ENCODE measurements around the gene PTPRS. TPM values are rescaled to one million over a fixed set of nuclear protein-coding genes. Genes with fewer than 3 reads are reported as not detected.

The PTPRS gene
- total RNA-seq, 8 experiments from 2014 or later: 80.0 to 240 (median 147) TPM

DNA sequence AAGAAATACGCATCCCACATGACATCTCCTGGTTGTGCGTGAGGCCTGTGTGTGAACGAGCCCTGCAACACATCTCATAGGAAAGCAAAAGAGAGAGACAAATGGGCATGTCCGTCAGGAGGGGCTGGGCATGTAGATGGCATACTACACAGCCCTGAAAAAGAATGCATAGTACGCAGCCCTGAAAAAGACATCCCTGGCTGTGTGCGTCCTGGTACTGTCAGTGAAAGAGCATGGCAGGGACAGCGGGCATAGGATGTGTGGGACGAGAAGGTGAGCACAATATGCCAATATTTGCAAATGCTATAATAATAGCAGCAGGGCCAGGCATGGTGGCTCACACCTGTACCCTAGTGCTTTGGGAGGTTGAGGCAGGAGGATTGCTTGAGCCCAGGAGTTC is 28.6 kb downstream of the PTPRS start:
- H3K4me3 ChIP-seq: no peak overlapping the region
- no peak overlapping the region for H3K27ac ChIP-seq
- no peak for ATAC-seq (replicated peaks in 6 of 8)
- H3K4me1 ChIP-seq (replicated peaks in 1 of 2): peaks cover 4 to 6% of the 10 kb centered on the region in 2 donors
- 60 to 100% (median 94%) methylated on average over 1 to 6 of the region's 8 CpGs; no CpG with 5 or more reads in 6 of the 10 experiments for WGBS, 10 experiments
- in situ Hi-C loops (cut with MboI; ENCODE audit: low pct_unique_long_range_greater_than_20kb in 2 of 9, low sequenced_read_pairs in 9 of 9, unreplicated experiment in 9 of 9): loop anchor here in 1 of 9 experiments (25.0 kb wide), 1 partner anchor 250 kb away; no protein-coding TSS in a partner anchor

DNA sequence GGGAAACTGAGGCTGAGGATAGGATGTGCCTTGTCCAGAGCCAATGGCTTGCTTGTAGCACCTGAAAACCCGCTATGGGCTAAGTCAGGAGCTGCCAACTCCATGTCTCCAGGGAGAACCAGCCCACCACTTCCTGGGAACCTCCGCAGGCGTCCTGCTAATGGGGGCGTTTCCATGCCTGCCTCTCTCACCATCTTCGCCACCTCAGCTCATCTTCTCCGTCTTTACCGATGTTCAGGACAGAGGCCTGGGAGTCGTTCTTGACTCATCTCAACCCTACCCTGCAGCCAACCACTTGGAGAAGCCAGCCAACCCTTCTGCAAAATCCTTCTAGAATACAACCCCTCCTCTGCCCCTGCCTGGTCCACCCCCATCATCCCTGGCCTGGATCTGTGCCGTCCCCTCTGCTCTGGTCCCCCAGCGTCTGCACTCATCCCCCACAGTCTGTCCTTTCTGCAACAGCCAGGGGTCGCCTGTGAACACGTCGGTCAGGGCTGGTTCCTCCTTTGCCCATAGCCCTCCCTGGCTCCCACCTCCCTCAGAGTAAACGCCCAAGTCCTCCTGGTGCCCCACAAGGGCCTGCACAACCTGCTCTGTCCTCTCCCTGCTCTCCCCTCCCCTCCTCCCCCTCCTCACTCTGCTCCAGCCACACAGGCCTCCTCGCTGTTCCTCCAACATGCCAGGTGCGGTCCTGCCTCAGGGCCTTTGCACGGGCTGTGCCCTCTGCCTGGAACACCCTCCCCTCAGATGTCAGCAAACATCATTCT is 31.0 kb downstream of the PTPRS start:
- in situ Hi-C loops (cut with MboI; ENCODE audit: low pct_unique_long_range_greater_than_20kb in 2 of 9, low sequenced_read_pairs in 9 of 9, unreplicated experiment in 9 of 9): loop anchor here in 1 of 9 experiments (25.0 kb wide), 1 partner anchor 247 kb away; no protein-coding TSS in a partner anchor
- no peak overlapping the region for H3K27ac ChIP-seq
- WGBS, 10 experiments: 30 to 100% (median 90%) methylated on average over 1 to 5 of the region's 17 CpGs; no CpG with 5 or more reads in 3 of the 10 experiments
- H3K4me3 ChIP-seq: no peak overlapping the region
- H3K4me1 ChIP-seq (replicated peaks in 1 of 2): peaks cover 4 to 6% of the 10 kb centered on the region in 2 donors
- peak in 4 of 8 experiments; percentile 8 to 35 (median 22) for ATAC-seq (replicated peaks in 6 of 8)

DNA sequence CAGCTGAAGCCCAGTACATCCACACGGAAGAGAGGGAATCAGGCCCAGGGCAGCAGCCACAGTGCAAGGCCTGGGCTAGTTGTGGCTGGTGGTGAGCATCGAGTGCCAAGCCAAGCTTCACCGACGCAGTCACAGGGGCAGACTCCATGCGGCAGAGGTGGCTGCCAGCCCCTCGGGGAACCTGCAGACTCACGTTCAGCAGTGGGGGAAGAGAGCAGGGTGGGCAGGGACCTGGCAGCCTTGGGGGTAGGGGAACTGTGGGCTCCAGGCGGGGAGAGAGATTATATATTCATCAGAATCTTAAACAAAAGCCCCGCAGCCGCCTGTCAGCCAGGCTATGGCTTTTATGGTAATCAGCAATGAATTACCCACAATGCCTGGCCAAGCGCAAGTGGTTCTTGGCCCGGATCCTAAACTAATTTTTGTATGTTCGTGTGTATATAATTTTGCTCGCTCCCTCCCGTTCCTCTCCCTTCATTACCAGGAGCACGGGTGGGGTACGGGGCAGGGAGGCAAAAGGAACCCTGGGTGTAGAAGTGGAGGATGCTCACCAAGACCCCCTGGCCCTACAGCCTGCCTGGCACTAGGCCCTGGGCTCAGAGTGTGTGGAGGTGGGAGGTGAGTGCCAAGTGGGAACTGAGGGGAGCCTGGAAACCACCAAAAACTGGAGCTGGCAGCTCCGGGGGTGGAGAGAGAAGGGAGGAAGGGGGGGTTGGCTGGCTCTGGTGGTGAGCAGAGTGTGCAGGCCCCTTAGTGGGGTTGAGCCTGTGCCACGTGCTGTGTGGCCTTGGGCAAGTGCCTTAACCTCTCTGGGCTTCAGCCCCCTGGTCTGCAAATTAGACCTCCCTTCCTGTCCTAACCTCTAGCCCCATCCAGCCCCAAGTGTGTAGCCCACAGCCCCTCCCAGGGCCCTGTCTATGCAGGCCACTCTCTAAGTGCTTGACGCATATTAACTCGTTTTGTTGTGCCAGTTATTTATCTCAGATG is 31.9 kb downstream of the PTPRS start:
- no peak overlapping the region for H3K4me3 ChIP-seq
- ATAC-seq (replicated peaks in 6 of 8): peak; percentile 75 to 86 (median 81)
- 13 to 95% (median 65%) methylated on average over 1 to 5 of the region's 21 CpGs; no CpG with 5 or more reads in 3 of the 10 experiments for WGBS, 10 experiments
- H3K27ac ChIP-seq: peak overlapping the region; percentile 71 to 82
- peaks cover 4 to 6% of the 10 kb centered on the region in 2 donors for H3K4me1 ChIP-seq (replicated peaks in 1 of 2)
- in situ Hi-C loops (cut with MboI; ENCODE audit: low pct_unique_long_range_greater_than_20kb in 2 of 9, low sequenced_read_pairs in 9 of 9, unreplicated experiment in 9 of 9): loop anchor here in 1 of 9 experiments (25.0 kb wide), 1 partner anchor 246 kb away; no protein-coding TSS in a partner anchor

DNA sequence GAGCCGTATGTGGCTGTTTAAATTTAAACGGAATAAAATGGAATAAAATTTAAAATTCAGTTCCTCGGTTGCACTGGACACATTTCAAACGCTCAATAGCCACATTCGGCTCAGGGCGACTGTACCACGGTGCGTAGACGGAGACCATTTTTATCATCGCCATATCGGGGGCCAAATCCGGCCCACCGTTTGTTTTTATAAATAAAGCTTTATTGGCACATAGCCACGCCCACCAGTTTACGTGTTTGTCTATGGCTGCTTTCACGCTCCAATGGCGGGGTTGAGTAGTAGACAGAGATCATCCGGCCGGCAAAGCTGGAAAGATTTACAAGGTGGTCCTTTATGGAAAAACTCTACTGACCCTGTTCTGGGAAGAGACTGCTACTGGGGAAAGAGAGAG is 33.0 kb downstream of the PTPRS start:
- H3K4me3 ChIP-seq: no peak overlapping the region
- H3K4me1 ChIP-seq (replicated peaks in 1 of 2): peaks cover 4 to 6% of the 10 kb centered on the region in 2 donors
- ATAC-seq (replicated peaks in 6 of 8): no peak
- no peak overlapping the region for H3K27ac ChIP-seq
- in situ Hi-C loops (cut with MboI; ENCODE audit: low pct_unique_long_range_greater_than_20kb in 2 of 9, low sequenced_read_pairs in 9 of 9, unreplicated experiment in 9 of 9): loop anchor here in 1 of 9 experiments (25.0 kb wide), 1 partner anchor 245 kb away; no protein-coding TSS in a partner anchor
- WGBS, 10 experiments: 80 to 100% (median 91%) methylated on average over 1 to 18 of the region's 19 CpGs

DNA sequence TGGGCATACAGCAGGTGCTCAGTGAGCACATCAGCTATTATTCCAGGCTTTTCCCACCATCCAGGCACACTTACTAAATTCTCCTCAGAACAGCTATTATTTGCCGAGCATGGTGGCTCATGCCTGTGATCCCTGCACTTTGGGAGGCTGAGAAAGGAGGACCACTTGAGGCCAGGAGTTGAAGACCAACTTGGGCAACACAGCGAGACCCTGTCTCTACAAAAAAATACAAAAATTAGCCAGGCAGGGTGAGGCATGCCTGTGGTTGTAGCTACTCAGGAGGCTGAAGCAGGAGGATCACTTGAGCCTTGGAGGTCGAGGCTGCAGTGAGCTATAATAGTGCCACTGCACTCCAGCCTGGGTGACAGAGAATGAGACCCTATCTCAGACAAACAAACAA is 35.4 kb downstream of the PTPRS start:
- no peak for ATAC-seq (replicated peaks in 6 of 8)
- WGBS, 10 experiments: 20 to 100% (median 100%) methylated on average over 1 to 3 of the region's 3 CpGs; no CpG with 5 or more reads in 5 of the 10 experiments
- Histone ChIP-seq H3K27ac (no peak overlapping the region), H3K4me1 (replicated peaks in 1 of 2) (peaks cover 4 to 6% of the 10 kb centered on the region in 2 donors), H3K4me3 (no peak overlapping the region)
- in situ Hi-C loops (cut with MboI; ENCODE audit: low pct_unique_long_range_greater_than_20kb in 2 of 9, low sequenced_read_pairs in 9 of 9, unreplicated experiment in 9 of 9): loop anchor here in 1 of 9 experiments (25.0 kb wide), 1 partner anchor 243 kb away; no protein-coding TSS in a partner anchor

DNA sequence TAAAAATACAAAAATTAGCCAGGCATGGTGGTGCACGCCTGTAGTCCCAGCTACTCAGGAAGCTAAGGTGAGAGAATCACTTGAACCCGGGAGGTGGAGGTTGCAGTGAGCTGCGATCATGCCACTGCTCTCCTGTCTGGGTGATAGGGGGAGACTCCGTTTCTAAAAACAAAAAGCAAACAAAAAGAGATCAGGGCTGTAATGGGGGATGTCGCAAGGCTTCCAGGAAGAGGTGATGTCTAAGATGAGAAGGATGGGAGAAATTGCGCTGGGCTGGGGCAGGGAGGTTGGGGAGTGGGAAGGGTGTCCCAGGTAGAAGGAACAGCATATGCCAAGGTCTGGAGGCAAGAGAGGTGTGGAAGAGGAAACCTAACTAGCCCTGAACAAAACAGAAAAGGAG is 36.1 kb downstream of the PTPRS start:
- in situ Hi-C loops (cut with MboI; ENCODE audit: low pct_unique_long_range_greater_than_20kb in 2 of 9, low sequenced_read_pairs in 9 of 9, unreplicated experiment in 9 of 9): loop anchor here in 1 of 9 experiments (25.0 kb wide), 1 partner anchor 242 kb away; no protein-coding TSS in a partner anchor
- Histone ChIP-seq H3K27ac (no peak overlapping the region), H3K4me1 (replicated peaks in 1 of 2) (peaks cover 4 to 6% of the 10 kb centered on the region in 2 donors), H3K4me3 (no peak overlapping the region)
- no peak for ATAC-seq (replicated peaks in 6 of 8)
- WGBS, 10 experiments: 80 to 100% (median 90%) methylated on average over 1 to 6 of the region's 6 CpGs; no CpG with 5 or more reads in 1 of the 10 experiments

DNA sequence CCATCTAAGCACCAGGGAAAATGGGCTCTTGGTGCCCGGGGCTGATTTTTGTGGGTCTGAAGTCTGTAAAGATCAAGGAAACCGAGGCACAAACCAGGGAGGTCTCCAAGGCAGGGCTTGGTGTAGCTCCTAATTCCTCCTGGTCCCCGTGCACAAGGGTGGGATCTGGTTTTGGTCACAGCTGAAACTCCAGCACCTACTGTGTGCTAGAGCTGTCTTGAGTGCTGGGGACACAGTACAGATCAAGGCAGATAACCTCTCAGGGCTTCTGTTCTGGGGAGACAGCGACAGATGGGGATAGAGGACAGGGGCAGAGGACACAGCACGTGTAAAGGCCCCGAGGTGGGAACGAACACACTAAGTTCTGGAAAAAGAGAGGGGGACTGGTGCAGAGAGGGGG is 37.4 kb downstream of the PTPRS start:
- ATAC-seq (replicated peaks in 6 of 8): no peak
- Histone ChIP-seq H3K27ac (no peak overlapping the region), H3K4me1 (replicated peaks in 1 of 2) (peaks cover 0 to 3% of the 10 kb centered on the region in 2 donors), H3K4me3 (no peak overlapping the region)
- 80 to 100% (median 97%) methylated on average over 1 to 3 of the region's 7 CpGs; no CpG with 5 or more reads in 4 of the 10 experiments for WGBS, 10 experiments
- in situ Hi-C loops (cut with MboI; ENCODE audit: low pct_unique_long_range_greater_than_20kb in 2 of 9, low sequenced_read_pairs in 9 of 9, unreplicated experiment in 9 of 9): loop anchor here in 1 of 9 experiments (25.0 kb wide), 1 partner anchor 241 kb away; no protein-coding TSS in a partner anchor

DNA sequence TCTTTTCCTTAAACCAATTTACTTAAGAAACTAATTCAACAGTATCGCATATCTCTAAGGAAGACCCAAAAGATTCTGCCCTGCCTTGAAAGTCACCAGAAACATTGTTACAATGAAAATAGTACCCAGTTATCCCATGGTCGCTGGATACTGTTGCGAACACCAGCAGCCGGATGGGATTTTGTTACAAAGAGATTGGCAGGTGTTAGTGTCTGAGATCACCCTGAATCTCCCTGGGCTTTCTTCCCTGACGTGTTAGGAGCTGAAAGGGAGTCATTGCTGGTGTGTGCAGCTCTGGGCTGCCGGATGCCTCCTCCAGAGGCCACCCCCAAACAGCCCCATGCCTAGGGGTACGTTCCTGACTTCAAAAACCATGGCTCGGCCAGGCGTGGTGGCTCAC is 38.2 kb downstream of the PTPRS start:
- no peak for ATAC-seq (replicated peaks in 6 of 8)
- Histone ChIP-seq H3K27ac (no peak overlapping the region), H3K4me1 (replicated peaks in 1 of 2) (no peaks in the 10 kb centered on the region), H3K4me3 (no peak overlapping the region)
- in situ Hi-C loops (cut with MboI; ENCODE audit: low pct_unique_long_range_greater_than_20kb in 2 of 9, low sequenced_read_pairs in 9 of 9, unreplicated experiment in 9 of 9): loop anchor here in 1 of 9 experiments (25.0 kb wide), 1 partner anchor 240 kb away; no protein-coding TSS in a partner anchor
- 40 to 93% (median 81%) methylated on average over 1 to 5 of the region's 9 CpGs; no CpG with 5 or more reads in 4 of the 10 experiments for WGBS, 10 experiments

DNA sequence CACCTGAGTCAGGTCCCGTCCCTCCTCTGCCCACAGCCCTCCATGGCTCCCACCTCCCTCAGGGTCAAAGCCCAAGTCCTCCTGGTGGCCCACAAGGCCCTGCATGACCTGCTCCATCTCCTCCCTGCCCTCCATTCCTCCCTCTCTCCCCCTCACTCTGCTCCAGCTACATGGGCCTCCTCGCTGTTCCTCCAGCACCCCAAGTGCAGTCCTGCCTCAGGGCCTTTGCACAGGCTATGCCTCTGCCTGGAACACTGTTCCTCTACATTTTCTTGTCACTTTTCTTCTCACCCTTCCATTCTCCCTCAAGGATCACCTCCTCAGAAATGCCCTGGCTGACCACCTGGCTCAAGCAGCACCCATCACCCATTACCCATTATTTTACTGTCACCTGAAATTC is 41.5 kb downstream of the PTPRS start:
- no peak overlapping the region for H3K4me3 ChIP-seq
- WGBS, 10 experiments: 67 to 100% methylated on average over 1 of the region's 2 CpGs; no CpG with 5 or more reads in 8 of the 10 experiments
- no peak overlapping the region for H3K27ac ChIP-seq
- peaks cover 4 to 7% of the 10 kb centered on the region in 2 donors for H3K4me1 ChIP-seq (replicated peaks in 1 of 2)
- no peak for ATAC-seq (replicated peaks in 6 of 8)
- in situ Hi-C loops (cut with MboI; ENCODE audit: low pct_unique_long_range_greater_than_20kb in 2 of 9, low sequenced_read_pairs in 9 of 9, unreplicated experiment in 9 of 9): loop anchor here in 1 of 9 experiments (25.0 kb wide), 1 partner anchor 288 kb away; no protein-coding TSS in a partner anchor

DNA sequence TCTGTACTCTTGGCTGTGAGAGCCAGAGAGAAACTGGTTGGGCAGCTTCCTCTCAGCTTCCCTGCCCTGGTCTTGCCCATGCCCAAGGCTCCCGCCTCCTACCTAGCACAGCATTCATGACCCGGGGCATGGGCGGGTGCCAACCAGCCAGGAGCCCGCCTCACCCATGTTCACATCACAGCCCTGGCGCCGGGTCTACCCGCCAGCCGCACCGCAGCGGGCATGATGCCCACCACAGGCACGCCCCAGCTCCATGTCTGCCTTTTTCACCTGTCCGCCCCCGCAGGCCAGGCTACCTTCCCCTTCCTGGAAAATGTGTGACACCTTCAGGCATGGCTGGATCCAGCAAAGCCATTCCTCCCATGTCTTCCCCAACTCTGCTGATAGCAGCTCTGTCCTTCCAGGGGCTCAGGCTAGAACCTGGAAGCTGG is 42.1 kb downstream of the PTPRS start:
- ATAC-seq (replicated peaks in 6 of 8): no peak
- 91 to 100% (median 100%) methylated on average over 2 to 7 of the region's 13 CpGs; no CpG with 5 or more reads in 7 of the 10 experiments for WGBS, 10 experiments
- in situ Hi-C loops (cut with MboI; ENCODE audit: low pct_unique_long_range_greater_than_20kb in 2 of 9, low sequenced_read_pairs in 9 of 9, unreplicated experiment in 9 of 9): loop anchor here in 1 of 9 experiments (25.0 kb wide), 1 partner anchor 289 kb away; no protein-coding TSS in a partner anchor
- Histone ChIP-seq H3K4me1 (replicated peaks in 1 of 2) (peaks cover 7% of the 10 kb centered on the region in 2 donors), H3K4me3 (no peak overlapping the region), H3K27ac (no peak overlapping the region)

DNA sequence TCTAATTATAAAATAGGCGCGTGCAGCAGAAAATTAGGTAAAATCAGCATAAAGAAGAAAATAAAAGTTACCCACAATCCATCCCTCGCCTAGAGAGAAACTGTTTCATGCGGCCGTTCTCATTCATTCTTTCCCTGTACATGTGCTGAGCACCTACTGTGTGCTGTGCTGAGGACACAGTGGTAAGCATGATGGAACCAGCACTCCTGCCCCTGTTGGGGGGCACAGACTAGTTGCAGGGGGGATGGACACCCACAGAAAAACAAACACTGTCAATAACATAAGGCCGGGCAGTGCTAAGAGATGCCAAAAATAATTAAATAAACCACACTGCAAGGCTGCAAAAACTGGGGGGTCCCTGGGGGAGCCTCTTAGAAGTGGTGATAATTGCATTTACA is 43.3 kb downstream of the PTPRS start:
- no peak for ATAC-seq (replicated peaks in 6 of 8)
- Histone ChIP-seq H3K27ac (no peak overlapping the region), H3K4me3 (no peak overlapping the region), H3K4me1 (replicated peaks in 1 of 2) (peaks cover 7 to 10% of the 10 kb centered on the region in 2 donors)
- WGBS, 10 experiments: 75 to 100% (median 92%) methylated on average over 2 to 5 of the region's 6 CpGs; no CpG with 5 or more reads in 1 of the 10 experiments
- in situ Hi-C loops (cut with MboI; ENCODE audit: low pct_unique_long_range_greater_than_20kb in 2 of 9, low sequenced_read_pairs in 9 of 9, unreplicated experiment in 9 of 9): loop anchor here in 1 of 9 experiments (25.0 kb wide), 1 partner anchor 290 kb away; no protein-coding TSS in a partner anchor
